Hepatocyte (in vitro differentiated cells): Measurements from ENCODE around the gene STAT4. TPM values are rescaled to one million over a fixed set of nuclear protein-coding genes. Genes with fewer than 3 reads are reported as not detected.

Source experiments
- DNase-seq: peaks from one replicate; pipeline ENCODE4 v3.0.0-alpha.2; 2016; ENCODE audit warnings: low spot score
- H2AFZ ChIP-seq: fragments of 200-600 bp; sonication (generic); 2 replicates; pipeline ENCODE4 v1.6.0; 2016; ENCODE audit warnings: antibody characterized with exemption, mild to moderate bottlenecking
- H3K27ac ChIP-seq: fragments of 200-600 bp; sonication (generic); 2 replicates; pipeline ENCODE4 v1.5.1; 2016; ENCODE audit warnings: mild to moderate bottlenecking
- H3K27me3 ChIP-seq: fragments of 200-600 bp; sonication (generic); 2 replicates; pipeline ENCODE4 v1.6.1; 2016
- H3K36me3 ChIP-seq: fragments of 200-600 bp; sonication (generic); replicated peaks from 2 replicates; pipeline ENCODE4 v1.5.1; 2016; ENCODE audit warnings: low read depth; ENCODE audit not compliant: insufficient read depth
- H3K4me1 ChIP-seq: fragments of 200-600 bp; sonication (generic); 2 replicates; pipeline ENCODE4 v1.5.1; 2016; ENCODE audit warnings: mild to moderate bottlenecking, moderate library complexity; ENCODE audit not compliant: insufficient read depth
- H3K4me2 ChIP-seq: fragments of 200-600 bp; sonication (generic); 2 replicates; pipeline ENCODE4 v1.6.0; 2016
- H3K4me3 ChIP-seq: fragments of 200-600 bp; sonication (generic); 2 replicates; pipeline ENCODE4 v1.5.1; 2016; ENCODE audit warnings: mild to moderate bottlenecking
- H3K79me2 ChIP-seq: fragments of 200-600 bp; sonication (generic); 2 replicates; pipeline ENCODE4 v1.6.0; 2017; ENCODE audit warnings: mild to moderate bottlenecking
- H3K9me2 ChIP-seq: fragments of 200-600 bp; sonication (generic); replicated peaks from 2 replicates; pipeline ENCODE4 v1.6.0; 2017; ENCODE audit warnings: mild to moderate bottlenecking; ENCODE audit not compliant: insufficient read depth
- H3K9me3 ChIP-seq: fragments of 200-600 bp; sonication (generic); 2 replicates; pipeline ENCODE4 v1.5.1; 2016; ENCODE audit warnings: low read depth, mild to moderate bottlenecking
- H4K20me1 ChIP-seq: fragments of 200-600 bp; sonication (generic); 2 replicates; pipeline ENCODE4 v1.6.0; 2016; ENCODE audit warnings: mild to moderate bottlenecking; ENCODE audit not compliant: insufficient read depth, poor library complexity, severe bottlenecking
- CTCF ChIP-seq: fragments of 200-600 bp; sonication (generic); IDR thresholded peaks from 2 replicates; pipeline ENCODE4 v1.5.1; 2016; ENCODE audit warnings: antibody characterized with exemption, mild to moderate bottlenecking; ENCODE audit not compliant: poor library complexity
- EZH2 ChIP-seq: fragments of 200-600 bp; sonication (generic); IDR thresholded peaks from 2 replicates; pipeline ENCODE4 v1.6.1; 2016; ENCODE audit warnings: antibody characterized with exemption, mild to moderate bottlenecking, borderline replicate concordance
- EZH2phosphoT487 ChIP-seq: fragments of 200-600 bp; sonication (generic); IDR thresholded peaks from one replicate; pipeline ENCODE4 v1.6.1; 2018; ENCODE audit warnings: antibody characterized with exemption, mild to moderate bottlenecking, low read depth, moderate library complexity; ENCODE audit not compliant: unreplicated experiment, severe bottlenecking
- WGBS: methylation state at CpG from one replicate; pipeline ENCODE4 v1.1.6; 2016; ENCODE audit warnings: low lambda C conversion rate; ENCODE audit errors: missing lambda C conversion rate; 5-methylcytosine and 5-hydroxymethylcytosine counted together
- polyA plus RNA-seq: library from polyadenylated mRNA; unstranded; fragments of >200 nt; fragmentation: Nextera tagmentation; extraction: Ambion mirVana; gene quantifications from 2 replicates; pipeline ENCODE4 v1.2.1, GENCODE V29; 2016
- total RNA-seq: library from RNA; depleted of rRNA; stranded (reverse); fragments of >200 nt; gene quantifications from 2 replicates; pipeline ENCODE4 v1.2.3, GENCODE V29; 2014

The STAT4 gene
- total and polyA plus RNA-seq, 2 experiments from 2014 or later, result 1.6 to 6.6 TPM

GRCh38 chr2:191020742-191021381 is 129.9 kb downstream of the STAT4 start:
- peak; percentile 48 for DNase-seq
- Histone ChIP-seq H3K36me3 (no peaks in the 10 kb centered on the region), H3K9me3 (no peaks in the 10 kb centered on the region), H3K27ac (peak overlapping the region; percentile 93), H3K27me3 (no peaks in the 10 kb centered on the region), H3K4me1 (peaks cover 9% of the 10 kb centered on the region), H3K9me2 (no peaks in the 10 kb centered on the region), H3K79me2 (peaks cover 2% of the 10 kb centered on the region), H3K4me2 (peak overlapping the region; percentile 87), H2AFZ (peak overlapping the region; percentile 65), H4K20me1 (no peaks in the 10 kb centered on the region), H3K4me3 (peak overlapping the region; percentile 34)
- 49% methylated on average over 14 of the region's 14 CpGs for WGBS
- no peak for TF ChIP-seq CTCF
- no peak for TF ChIP-seq EZH2phosphoT487
- no peak for TF ChIP-seq EZH2

GRCh38 chr2:191020221-191020741 is 130.5 kb downstream of the STAT4 start:
- Histone ChIP-seq H3K9me3 (no peaks in the 10 kb centered on the region), H3K36me3 (no peaks in the 10 kb centered on the region), H3K4me1 (peaks cover 9% of the 10 kb centered on the region), H4K20me1 (no peaks in the 10 kb centered on the region), H3K79me2 (peaks cover 2% of the 10 kb centered on the region), H2AFZ (peak overlapping the region; percentile 65), H3K27ac (peak overlapping the region; percentile 93), H3K27me3 (no peaks in the 10 kb centered on the region), H3K4me2 (peak overlapping the region; percentile 87), H3K4me3 (peak overlapping the region; percentile 34), H3K9me2 (no peaks in the 10 kb centered on the region)
- TF ChIP-seq EZH2, result no peak
- TF ChIP-seq EZH2phosphoT487, result no peak
- no peak for TF ChIP-seq CTCF
- DNase-seq, result peak; percentile 98
- under 1% methylated on average over 59 of the region's 59 CpGs for WGBS

GRCh38 chr2:191019376-191019775 is 131.4 kb downstream of the STAT4 start:
- Histone ChIP-seq H3K79me2 (peaks cover 2% of the 10 kb centered on the region), H3K9me3 (no peaks in the 10 kb centered on the region), H3K36me3 (no peaks in the 10 kb centered on the region), H4K20me1 (no peaks in the 10 kb centered on the region), H3K4me3 (no peak overlapping the region), H3K27ac (no peak overlapping the region), H3K9me2 (no peaks in the 10 kb centered on the region), H3K4me2 (peak overlapping the region; percentile 73), H3K4me1 (peaks cover 17% of the 10 kb centered on the region), H2AFZ (no peak overlapping the region), H3K27me3 (no peaks in the 10 kb centered on the region)
- WGBS, result 92% methylated on average over 3 of the region's 3 CpGs
- no peak for DNase-seq
- TF ChIP-seq CTCF (no peak), EZH2 (no peak), EZH2phosphoT487 (no peak)
